SK-N-SH treated with all-trans-retinoic acid at 6 μM for 48 hours (cell line): ENCODE results near the gene HOXC10.
A peak's percentile ranks its signal among the peaks of the same experiment; 100 is the strongest.

Experiments used
- ATAC-seq: fragments of 200-7000 bp; cut with Tn5 transposase; 3 replicates; pipeline ENCODE4 v1.9.1; 2020; ENCODE audit warnings: mild to moderate bottlenecking, moderate library complexity
- ARNTL ChIP-seq: fragments of 450-650 bp; formaldehyde crosslinking; IDR thresholded peaks from 2 replicates; pipeline ENCODE4 v1.5.0; 2020; ENCODE audit warnings: low read depth, mild to moderate bottlenecking, moderate library complexity, borderline replicate concordance
- BACH2 ChIP-seq: fragments of 250-450 bp; sonication (Bioruptor Pico); IDR thresholded peaks from 2 replicates; pipeline ENCODE4 v1.9.0; 2021; ENCODE audit warnings: mild to moderate bottlenecking, borderline replicate concordance
- CSDC2 ChIP-seq: fragments of 250-450 bp; sonication (Bioruptor Pico); IDR thresholded peaks from 2 replicates; pipeline ENCODE4 v1.5.0; 2020; ENCODE audit warnings: mild to moderate bottlenecking, moderate library complexity
- ESRRG ChIP-seq: fragments of 250-450 bp; sonication (Bioruptor Pico); IDR thresholded peaks from 2 replicates; pipeline ENCODE4 v1.6.1; 2021; ENCODE audit warnings: mild to moderate bottlenecking
- GLIS3 ChIP-seq: fragments of 250-450 bp; sonication (Bioruptor Pico); IDR thresholded peaks from 2 replicates; pipeline ENCODE4 v1.5.0; 2020; ENCODE audit warnings: mild to moderate bottlenecking, moderate library complexity
- OSR1 ChIP-seq: fragments of 250-450 bp; sonication (Bioruptor Pico); IDR thresholded peaks from 2 replicates; pipeline ENCODE4 v1.8.0; 2022; ENCODE audit warnings: moderate library complexity, mild to moderate bottlenecking, inconsistent platforms
- PPARA ChIP-seq: fragments of 250-450 bp; sonication (Bioruptor Pico); IDR thresholded peaks from 2 replicates; pipeline ENCODE4 v1.5.0; 2020; ENCODE audit warnings: mild to moderate bottlenecking, borderline replicate concordance
- SNAI2 ChIP-seq: fragments of 250-450 bp; sonication (Bioruptor Pico); IDR thresholded peaks from 2 replicates; pipeline ENCODE4 v1.5.0; 2020; ENCODE audit warnings: mild to moderate bottlenecking, moderate library complexity
- TCF4 ChIP-seq: fragments of 250-450 bp; sonication (Bioruptor Pico); IDR thresholded peaks from 2 replicates; pipeline ENCODE4 v1.8.0; 2021; ENCODE audit warnings: mild to moderate bottlenecking, moderate library complexity, borderline replicate concordance
- ZC3H10 ChIP-seq: fragments of 250-450 bp; sonication (Bioruptor Pico); IDR thresholded peaks from 2 replicates; pipeline ENCODE4 v1.5.1; 2021; ENCODE audit warnings: mild to moderate bottlenecking, moderate library complexity
- ZFP30 ChIP-seq: fragments of 450-650 bp; formaldehyde crosslinking; IDR thresholded peaks from 2 replicates; pipeline ENCODE4 v1.5.0; 2022; ENCODE audit warnings: mild to moderate bottlenecking, moderate library complexity
- ZNF565 ChIP-seq: fragments of 450-650 bp; formaldehyde crosslinking; conservative IDR thresholded peaks from 2 replicates; pipeline ENCODE4 v1.5.0; 2020; ENCODE audit warnings: low read depth, mild to moderate bottlenecking, moderate library complexity
- ZNF70 ChIP-seq: fragments of 450-650 bp; formaldehyde crosslinking; IDR thresholded peaks from 2 replicates; pipeline ENCODE4 v1.5.0; 2020; ENCODE audit warnings: mild to moderate bottlenecking, moderate library complexity
- ZNF8 ChIP-seq: fragments of 450-650 bp; formaldehyde crosslinking; IDR thresholded peaks from 2 replicates; pipeline ENCODE4 v1.5.0; 2020; ENCODE audit warnings: mild to moderate bottlenecking, moderate library complexity
- TF ChIP-seq, protein P1 (sequence below): fragments of 250-450 bp; sonication (Bioruptor Pico); IDR thresholded peaks from 2 replicates; pipeline ENCODE4 v1.5.0; 2020; ENCODE audit warnings: mild to moderate bottlenecking, moderate library complexity
- TF ChIP-seq, protein P2 (sequence below): fragments of 250-450 bp; sonication (Bioruptor Pico); IDR thresholded peaks from 2 replicates; pipeline ENCODE4 v1.5.1; 2020; ENCODE audit warnings: low read depth, mild to moderate bottlenecking, moderate library complexity
- TF ChIP-seq, protein P3 (sequence below): fragments of 250-450 bp; sonication (Bioruptor Pico); IDR thresholded peaks from 2 replicates; pipeline ENCODE4 v1.5.1; 2021; ENCODE audit warnings: mild to moderate bottlenecking, moderate library complexity

HOXC10 gene

DNA sequence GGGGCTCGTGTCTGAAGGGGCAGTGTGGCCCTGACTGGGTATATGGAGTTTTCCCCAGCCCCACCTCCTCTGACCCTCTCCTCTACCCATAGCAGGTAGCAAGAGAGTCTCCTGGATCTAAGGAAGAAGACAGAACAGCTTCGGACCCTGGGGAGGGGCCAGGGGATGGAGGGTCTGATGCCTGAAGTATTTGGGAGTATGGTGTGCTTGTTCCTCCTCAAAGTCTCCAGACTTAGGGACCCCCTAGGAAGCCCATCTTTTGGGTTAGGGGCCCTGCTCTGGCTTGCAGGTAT, 23.3 kb downstream of the HOXC10 start:
- TF ChIP-seq OSR1 (CRISPR knock-in tag) (no peak), BACH2 (CRISPR knock-in tag) (no peak), ZNF70 (CRISPR knock-in tag) (no peak), ZNF8 (CRISPR knock-in tag) (no peak)
- no peak for ATAC-seq

DNA sequence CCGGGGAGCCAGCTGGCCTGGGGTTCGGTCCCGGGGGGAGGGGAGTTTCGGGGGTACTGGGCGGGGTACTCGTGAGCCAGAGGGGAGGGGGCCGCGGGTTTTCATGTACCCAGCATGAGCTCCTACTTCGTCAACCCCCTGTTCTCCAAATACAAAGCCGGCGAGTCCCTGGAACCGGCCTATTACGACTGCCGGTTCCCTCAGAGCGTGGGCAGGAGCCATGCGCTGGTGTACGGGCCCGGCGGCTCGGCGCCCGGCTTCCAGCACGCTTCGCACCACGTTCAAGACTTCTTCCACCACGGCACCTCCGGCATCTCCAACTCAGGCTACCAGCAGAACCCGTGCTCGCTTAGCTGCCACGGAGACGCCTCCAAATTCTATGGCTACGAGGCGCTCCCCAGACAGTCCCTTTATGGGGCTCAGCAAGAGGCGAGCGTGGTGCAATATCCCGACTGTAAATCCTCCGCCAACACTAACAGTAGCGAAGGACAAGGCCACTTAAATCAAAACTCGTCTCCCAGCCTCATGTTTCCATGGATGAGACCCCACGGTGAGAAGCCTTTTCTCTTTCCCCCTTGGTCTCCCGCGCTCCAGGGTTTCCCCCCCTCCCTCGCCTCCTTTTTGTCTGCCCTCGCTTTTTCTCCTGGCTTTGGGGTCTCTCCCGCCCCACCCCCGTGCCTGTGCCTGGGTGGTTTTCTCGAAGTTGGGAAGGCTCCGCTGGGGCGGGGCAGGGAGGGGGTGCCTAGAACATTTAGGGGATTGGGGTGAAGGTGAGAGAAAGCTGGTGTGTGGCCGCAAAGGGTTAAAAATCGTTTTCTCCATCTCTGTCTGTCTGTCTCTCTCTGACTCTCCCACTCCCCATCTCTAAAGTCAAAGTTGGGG, 24.5 kb downstream of the HOXC10 start:
- TF ChIP-seq PPARA (CRISPR knock-in tag), result no peak
- no peak for TF ChIP-seq ARNTL (CRISPR knock-in tag)
- no peak for TF ChIP-seq ZNF565 (CRISPR knock-in tag)
- TF ChIP-seq ZC3H10, result no peak
- no peak for TF ChIP-seq ZNF8 (CRISPR knock-in tag)
- peak; percentile 47 for ATAC-seq

DNA sequence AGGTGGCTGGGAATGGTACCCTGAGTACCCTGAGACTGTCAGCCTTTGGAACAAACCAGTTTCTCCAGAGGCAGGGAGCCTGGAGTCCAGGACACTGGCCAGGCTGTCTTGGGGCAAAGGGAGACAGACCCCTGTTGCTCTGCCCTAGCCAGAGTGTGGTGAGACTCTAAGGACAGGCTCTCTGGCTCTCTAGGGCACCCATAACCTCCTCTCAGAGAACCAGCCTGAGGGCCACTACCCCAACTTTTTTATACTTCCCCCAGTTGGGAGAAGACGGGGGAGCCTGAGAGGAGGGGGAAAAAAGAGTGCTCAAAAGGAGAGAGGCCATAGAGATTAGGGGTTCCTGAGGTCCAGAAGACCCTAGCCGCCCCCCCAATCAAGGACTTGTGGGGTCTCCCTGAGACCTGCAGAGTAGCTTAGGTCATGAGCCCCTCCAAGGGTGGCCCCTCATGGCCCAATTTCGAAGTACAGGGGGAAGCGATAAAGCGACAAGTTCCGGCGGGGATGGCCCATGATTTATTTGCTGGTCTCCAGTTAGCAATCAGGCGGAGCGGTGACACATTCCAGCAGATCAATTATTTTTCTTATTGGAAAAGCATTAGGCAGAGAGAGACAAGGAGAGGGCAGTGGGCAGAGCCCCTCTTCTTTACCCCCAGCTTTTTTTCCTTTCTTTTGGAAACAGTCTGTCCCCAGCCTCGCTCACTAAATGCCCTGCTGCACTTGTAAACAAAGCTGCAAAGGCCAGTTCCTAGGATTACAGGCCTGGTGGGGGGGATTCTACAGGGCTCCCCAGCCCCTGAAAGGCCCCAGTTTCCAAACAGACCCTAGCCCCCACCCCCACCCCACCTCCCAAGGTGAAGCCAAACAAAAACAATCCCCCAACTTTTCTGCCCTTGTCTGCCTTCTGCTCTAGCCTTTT, 25.4 kb downstream of the HOXC10 start:
- ATAC-seq, result peak; percentile 8; the same call in 1 of the 3 replicates
- TF ChIP-seq ZC3H10 (no peak), BACH2 (CRISPR knock-in tag) (no peak), GLIS3 (CRISPR knock-in tag) (no peak)
- TF ChIP-seq, protein P1, sequence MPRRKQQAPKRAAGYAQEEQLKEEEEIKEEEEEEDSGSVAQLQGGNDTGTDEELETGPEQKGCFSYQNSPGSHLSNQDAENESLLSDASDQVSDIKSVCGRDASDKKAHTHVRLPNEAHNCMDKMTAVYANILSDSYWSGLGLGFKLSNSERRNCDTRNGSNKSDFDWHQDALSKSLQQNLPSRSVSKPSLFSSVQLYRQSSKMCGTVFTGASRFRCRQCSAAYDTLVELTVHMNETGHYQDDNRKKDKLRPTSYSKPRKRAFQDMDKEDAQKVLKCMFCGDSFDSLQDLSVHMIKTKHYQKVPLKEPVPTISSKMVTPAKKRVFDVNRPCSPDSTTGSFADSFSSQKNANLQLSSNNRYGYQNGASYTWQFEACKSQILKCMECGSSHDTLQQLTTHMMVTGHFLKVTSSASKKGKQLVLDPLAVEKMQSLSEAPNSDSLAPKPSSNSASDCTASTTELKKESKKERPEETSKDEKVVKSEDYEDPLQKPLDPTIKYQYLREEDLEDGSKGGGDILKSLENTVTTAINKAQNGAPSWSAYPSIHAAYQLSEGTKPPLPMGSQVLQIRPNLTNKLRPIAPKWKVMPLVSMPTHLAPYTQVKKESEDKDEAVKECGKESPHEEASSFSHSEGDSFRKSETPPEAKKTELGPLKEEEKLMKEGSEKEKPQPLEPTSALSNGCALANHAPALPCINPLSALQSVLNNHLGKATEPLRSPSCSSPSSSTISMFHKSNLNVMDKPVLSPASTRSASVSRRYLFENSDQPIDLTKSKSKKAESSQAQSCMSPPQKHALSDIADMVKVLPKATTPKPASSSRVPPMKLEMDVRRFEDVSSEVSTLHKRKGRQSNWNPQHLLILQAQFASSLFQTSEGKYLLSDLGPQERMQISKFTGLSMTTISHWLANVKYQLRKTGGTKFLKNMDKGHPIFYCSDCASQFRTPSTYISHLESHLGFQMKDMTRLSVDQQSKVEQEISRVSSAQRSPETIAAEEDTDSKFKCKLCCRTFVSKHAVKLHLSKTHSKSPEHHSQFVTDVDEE (CRISPR knock-in tag), result no peak

DNA sequence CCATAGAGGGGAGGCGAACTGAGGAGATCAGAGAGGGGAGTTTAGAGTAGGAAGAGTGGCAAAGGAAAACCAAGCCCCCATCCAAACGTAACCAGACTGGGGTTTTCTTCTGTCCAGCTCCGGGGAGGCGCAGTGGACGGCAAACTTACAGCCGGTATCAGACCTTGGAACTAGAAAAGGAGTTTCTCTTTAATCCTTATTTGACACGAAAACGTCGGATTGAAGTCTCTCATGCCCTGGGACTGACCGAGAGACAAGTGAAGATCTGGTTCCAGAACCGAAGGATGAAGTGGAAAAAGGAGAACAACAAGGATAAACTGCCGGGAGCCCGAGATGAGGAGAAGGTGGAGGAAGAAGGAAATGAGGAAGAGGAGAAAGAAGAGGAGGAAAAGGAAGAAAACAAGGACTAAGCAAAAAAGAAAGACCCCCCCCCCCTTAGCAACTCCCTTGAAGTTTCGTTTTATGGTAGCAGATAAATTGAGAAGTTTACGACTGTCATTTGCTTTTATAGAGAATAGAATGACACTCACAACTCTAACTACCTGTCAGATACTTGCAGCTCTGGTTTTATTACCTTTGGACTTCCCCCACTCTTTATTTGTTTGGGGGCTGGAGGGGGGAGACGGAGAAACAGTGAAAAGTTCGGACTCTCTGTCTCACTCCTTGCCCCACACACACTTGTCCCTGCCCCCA, 26.2 kb downstream of the HOXC10 start:
- ATAC-seq, result no peak
- TF ChIP-seq ZNF70 (CRISPR knock-in tag) (no peak), ZNF565 (CRISPR knock-in tag) (no peak)
- TF ChIP-seq, protein P2, sequence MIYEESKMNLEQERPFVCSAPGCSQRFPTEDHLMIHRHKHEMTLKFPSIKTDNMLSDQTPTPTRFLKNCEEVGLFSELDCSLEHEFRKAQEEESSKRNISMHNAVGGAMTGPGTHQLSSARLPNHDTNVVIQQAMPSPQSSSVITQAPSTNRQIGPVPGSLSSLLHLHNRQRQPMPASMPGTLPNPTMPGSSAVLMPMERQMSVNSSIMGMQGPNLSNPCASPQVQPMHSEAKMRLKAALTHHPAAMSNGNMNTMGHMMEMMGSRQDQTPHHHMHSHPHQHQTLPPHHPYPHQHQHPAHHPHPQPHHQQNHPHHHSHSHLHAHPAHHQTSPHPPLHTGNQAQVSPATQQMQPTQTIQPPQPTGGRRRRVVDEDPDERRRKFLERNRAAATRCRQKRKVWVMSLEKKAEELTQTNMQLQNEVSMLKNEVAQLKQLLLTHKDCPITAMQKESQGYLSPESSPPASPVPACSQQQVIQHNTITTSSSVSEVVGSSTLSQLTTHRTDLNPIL, result no peak

DNA sequence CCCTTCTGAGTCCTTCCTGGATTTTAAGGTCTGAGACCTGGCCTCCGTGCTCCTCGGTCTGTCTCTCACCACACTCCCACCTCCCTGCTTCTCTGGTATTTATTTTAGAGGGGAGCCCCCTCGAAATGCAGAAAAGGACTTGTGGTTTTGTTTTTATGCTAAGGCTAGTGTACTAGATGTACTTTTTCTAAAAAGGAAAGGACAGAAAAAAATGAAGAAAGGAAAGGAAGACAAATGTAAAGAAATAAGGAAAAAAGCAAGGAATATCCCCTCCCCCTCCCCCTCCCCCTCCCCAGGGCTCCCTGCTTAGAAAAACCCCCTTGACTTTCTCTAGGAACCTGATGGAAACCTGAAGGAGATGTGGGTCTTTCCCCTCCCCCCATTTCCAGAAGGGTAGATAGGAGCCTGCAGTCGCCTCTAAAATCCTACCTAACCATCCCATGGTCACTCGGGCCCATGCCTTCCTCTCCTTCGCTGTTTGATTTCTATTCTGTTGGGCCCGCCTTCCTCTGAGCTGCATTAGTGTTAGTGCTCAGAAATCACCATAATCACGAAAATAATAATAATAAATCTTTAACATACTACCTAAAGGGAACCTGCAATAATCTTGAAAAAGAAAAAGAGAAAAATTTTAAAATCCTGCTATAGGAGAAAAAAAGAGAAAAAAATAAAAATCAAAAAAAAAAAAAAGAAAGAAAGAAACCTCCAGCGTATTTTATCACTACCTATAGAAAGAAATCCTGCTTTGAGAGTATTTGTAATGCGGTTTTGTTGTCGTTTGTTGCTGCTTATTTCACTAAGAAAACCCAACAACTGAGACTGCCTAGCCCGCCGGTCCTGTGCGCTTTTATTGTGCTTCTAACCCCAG, 27.0 kb downstream of the HOXC10 start:
- ATAC-seq, result no peak
- no peak for TF ChIP-seq ZNF565 (CRISPR knock-in tag)
- TF ChIP-seq, protein P3, sequence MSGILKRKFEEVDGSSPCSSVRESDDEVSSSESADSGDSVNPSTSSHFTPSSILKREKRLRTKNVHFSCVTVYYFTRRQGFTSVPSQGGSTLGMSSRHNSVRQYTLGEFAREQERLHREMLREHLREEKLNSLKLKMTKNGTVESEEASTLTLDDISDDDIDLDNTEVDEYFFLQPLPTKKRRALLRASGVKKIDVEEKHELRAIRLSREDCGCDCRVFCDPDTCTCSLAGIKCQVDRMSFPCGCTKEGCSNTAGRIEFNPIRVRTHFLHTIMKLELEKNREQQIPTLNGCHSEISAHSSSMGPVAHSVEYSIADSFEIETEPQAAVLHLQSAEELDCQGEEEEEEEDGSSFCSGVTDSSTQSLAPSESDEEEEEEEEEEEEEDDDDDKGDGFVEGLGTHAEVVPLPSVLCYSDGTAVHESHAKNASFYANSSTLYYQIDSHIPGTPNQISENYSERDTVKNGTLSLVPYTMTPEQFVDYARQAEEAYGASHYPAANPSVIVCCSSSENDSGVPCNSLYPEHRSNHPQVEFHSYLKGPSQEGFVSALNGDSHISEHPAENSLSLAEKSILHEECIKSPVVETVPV, result no peak
- TF ChIP-seq ZNF8 (CRISPR knock-in tag), result no peak
- TF ChIP-seq, protein P2, result no peak
- TF ChIP-seq ZFP30 (CRISPR knock-in tag), result no peak
- TF ChIP-seq, protein P1 (CRISPR knock-in tag), result no peak
- no peak for TF ChIP-seq ESRRG (CRISPR knock-in tag)
- no peak for TF ChIP-seq CSDC2 (CRISPR knock-in tag)
- TF ChIP-seq TCF4 (CRISPR knock-in tag), result no peak
- TF ChIP-seq SNAI2 (CRISPR knock-in tag), result no peak
- no peak for TF ChIP-seq GLIS3 (CRISPR knock-in tag)
- TF ChIP-seq, all 23 proteins: peak for 0
